CD4-positive, alpha-beta T cell (primary cell): ENCODE results near the gene SMOC2. TPM values are rescaled to one million over a fixed set of nuclear protein-coding genes. Genes with fewer than 3 reads are reported as not detected.
"Not testable (repeated sequence)": the region's sequence is repeated elsewhere in the genome, so short reads cannot be mapped to it uniquely, and the experiment has no call there.

Experiments used
- ATAC-seq: fragments of 200-7000 bp; cut with Tn5 transposase; one replicate; pipeline ENCODE4 v1.10.0; 2022; ENCODE audit warnings: mild to moderate bottlenecking; ENCODE audit not compliant: poor library complexity
- CTCF ChIA-PET: fragments of 350-600 bp; sonication (Branson Sonifier 250); formaldehyde crosslinking; loops from one replicate; lab custom pipeline; 2021; ENCODE audit warnings: antibody characterized with exemption, inconsistent platforms; lab: Charles Lee
- POLR2A ChIA-PET: fragments of 350-600 bp; sonication (Branson Sonifier 250); formaldehyde crosslinking; loops from one replicate; lab custom pipeline; 2021; ENCODE audit warnings: antibody characterized with exemption, inconsistent platforms; lab: Charles Lee
- DNase-seq, 14 experiments: peaks; one replicate each; pipeline ENCODE4 v3.0.0-alpha.2; 2013 to 2020; ENCODE audit warnings: mixed read lengths in 2 of 14
- H3K27ac ChIP-seq, 2 donors: one replicate each; pipeline versions ENCODE4 v1.5.1 to v1.7.0; 2013; ENCODE audit warnings: low read length in 2 of 2, low read depth in 1 of 2, mild to moderate bottlenecking in 1 of 2
- H3K27me3 ChIP-seq, 2 experiments: 1 replicate in 1 of 2; 2 replicates in 1 of 2; pipeline versions ENCODE4 v1.6.1 to v1.7.0; 2013; ENCODE audit warnings: low read length in 2 of 2, control low read depth in 1 of 2, mild to moderate bottlenecking in 1 of 2, moderate library complexity in 1 of 2; ENCODE audit not compliant: insufficient read depth in 2 of 2, control insufficient read depth in 1 of 2
- H3K36me3 ChIP-seq: one replicate; pipeline ENCODE4 v1.6.1; 2013; ENCODE audit warnings: low read length, control low read depth; ENCODE audit not compliant: insufficient read depth
- H3K4me1 ChIP-seq: one replicate; pipeline ENCODE4 v1.6.1; 2013; ENCODE audit warnings: low read length, control low read depth; ENCODE audit not compliant: insufficient read depth
- H3K4me3 ChIP-seq: one replicate; pipeline ENCODE4 v1.5.1; 2013; ENCODE audit warnings: mild to moderate bottlenecking, low read length, moderate library complexity
- H3K9me3 ChIP-seq, 2 experiments: 1 replicate in 1 of 2; 2 replicates in 1 of 2; pipeline versions ENCODE4 v1.6.1 to v1.7.0; 2013; ENCODE audit warnings: low read length in 2 of 2, mild to moderate bottlenecking in 2 of 2, control low read depth in 1 of 2, moderate library complexity in 1 of 2; ENCODE audit not compliant: control insufficient read depth in 1 of 2, insufficient read depth in 1 of 2
- H3K27ac Mint-ChIP-seq: one replicate; pipeline ENCODE4 v1.8.0; 2020; ENCODE audit warnings: mixed read lengths
- H3K27me3 Mint-ChIP-seq: one replicate; pipeline ENCODE4 v1.8.0; 2021; ENCODE audit warnings: mixed read lengths
- H3K36me3 Mint-ChIP-seq: one replicate; pipeline ENCODE4 v1.8.0; 2021; ENCODE audit warnings: low read depth, mixed read lengths
- H3K4me1 Mint-ChIP-seq: one replicate; pipeline ENCODE4 v1.8.0; 2021; ENCODE audit warnings: low read depth, mixed read lengths
- H3K4me3 Mint-ChIP-seq: one replicate; pipeline ENCODE4 v1.8.0; 2020; ENCODE audit warnings: mild to moderate bottlenecking, mixed read lengths
- H3K9me3 Mint-ChIP-seq: one replicate; pipeline ENCODE4 v1.8.0; 2020; ENCODE audit warnings: mixed read lengths
- CTCF ChIP-seq: fragments of 200-600 bp; IDR thresholded peaks from one replicate; pipeline ENCODE4 v1.8.0; 2022; ENCODE audit warnings: antibody characterized with exemption, mild to moderate bottlenecking
- intact Hi-C, 2 experiments: fragments of 100-400 bp; cut with DNase I in 1 of 2; cut with micrococcal nuclease in 1 of 2; formaldehyde crosslinking; loops; one replicate each; pipeline versions ENCODE4 v1.15.1 to v1.9.0; 2023 to 2025; cut with DNase I, micrococcal nuclease
- total RNA-seq, 174 experiments: library from RNA in 2 of 174; stranded (reverse) in 2 of 174; gene quantifications; one replicate each; pipeline ENCODE4 v1.2.3 and lab custom pipeline; 2021 to 2026

SMOC2 gene
- total RNA-seq, 2 experiments from 2014 or later: not detected

- DNase-seq: no peak
- peaks cover 0 to 32% of the 10 kb centered on the region in 2 experiments for H3K9me3 ChIP-seq
- H3K4me3 ChIP-seq: no peak overlapping the region
- no peak for ATAC-seq
- no peak overlapping the region for H3K27ac ChIP-seq
- TF ChIP-seq CTCF: no peak
- ChIA-PET CTCF (no interaction called here), POLR2A (no interaction called here)
- H3K4me1 Mint-ChIP-seq: no peaks in the 10 kb centered on the region
- H3K27me3 Mint-ChIP-seq: no peaks in the 10 kb centered on the region
- H3K4me1 ChIP-seq: no peaks in the 10 kb centered on the region
- no peaks in the 10 kb centered on the region for H3K36me3 Mint-ChIP-seq
- H3K36me3 ChIP-seq: no peaks in the 10 kb centered on the region
- H3K4me3 Mint-ChIP-seq: no peak overlapping the region
- no peaks in the 10 kb centered on the region for H3K9me3 Mint-ChIP-seq
- no peak overlapping the region for H3K27ac Mint-ChIP-seq
- no peaks in the 10 kb centered on the region for H3K27me3 ChIP-seq
- intact Hi-C loops: no loop called here
Measured at GRCh38 chr6:168609914-168610490, 169.0 kb downstream of the SMOC2 start.

- H3K4me1 Mint-ChIP-seq, intact Hi-C loops, H3K27me3 ChIP-seq, H3K4me3 Mint-ChIP-seq, H3K27me3 Mint-ChIP-seq, H3K36me3 Mint-ChIP-seq, DNase-seq, H3K9me3 Mint-ChIP-seq, H3K4me3 ChIP-seq, H3K27ac ChIP-seq, POLR2A ChIA-PET, CTCF ChIA-PET, ATAC-seq, H3K36me3 ChIP-seq, H3K27ac Mint-ChIP-seq, H3K4me1 ChIP-seq: not testable (repeated sequence)
- peaks cover 0 to 39% of the 10 kb centered on the region in 2 experiments for H3K9me3 ChIP-seq
Measured at GRCh38 chr6:168610966-168611365, 170.0 kb downstream of the SMOC2 start.

GRCh38 chr6:168611691-168612090 lies 170.7 kb downstream of the SMOC2 start:
- intact Hi-C loops: no loop called here
- Histone ChIP-seq H3K9me3 (peaks cover 0 to 44% of the 10 kb centered on the region in 2 experiments), H3K27ac (no peak overlapping the region), H3K4me1 (no peaks in the 10 kb centered on the region), H3K4me3 (no peak overlapping the region), H3K27me3 (no peaks in the 10 kb centered on the region), H3K36me3 (no peaks in the 10 kb centered on the region)
- ChIA-PET CTCF (no interaction called here), POLR2A (no interaction called here)
- no peak for TF ChIP-seq CTCF
- ATAC-seq (no peak), DNase-seq (no peak)
- Mint-ChIP-seq H3K4me3 (no peak overlapping the region), H3K4me1 (no peaks in the 10 kb centered on the region), H3K9me3 (no peaks in the 10 kb centered on the region), H3K27ac (no peak overlapping the region), H3K27me3 (no peaks in the 10 kb centered on the region), H3K36me3 (no peaks in the 10 kb centered on the region)

- H3K27me3 ChIP-seq: no peaks in the 10 kb centered on the region
Measured at GRCh38 chr6:168612586-168612985, 171.6 kb downstream of the SMOC2 start.

More at GRCh38 chr6:168612586-168612985, 171.6 kb downstream of the SMOC2 start:
- Mint-ChIP-seq H3K27me3 (no peaks in the 10 kb centered on the region), H3K4me3 (no peak overlapping the region), H3K27ac (no peak overlapping the region), H3K36me3 (no peaks in the 10 kb centered on the region), H3K9me3 (no peaks in the 10 kb centered on the region), H3K4me1 (no peaks in the 10 kb centered on the region)
- no peaks in the 10 kb centered on the region for H3K36me3 ChIP-seq
- CTCF ChIA-PET: no interaction called here
- POLR2A ChIA-PET: no interaction called here
- H3K4me3 ChIP-seq: no peak overlapping the region
- intact Hi-C loops: no loop called here
- no peak overlapping the region for H3K27ac ChIP-seq
- ATAC-seq (no peak), DNase-seq (no peak)
- H3K4me1 ChIP-seq: no peaks in the 10 kb centered on the region
- no peak for TF ChIP-seq CTCF
- peaks cover 0 to 46% of the 10 kb centered on the region in 2 experiments for H3K9me3 ChIP-seq
